Stomach (tissue), 4 donors: Measurements from ENCODE around the gene CFC1B.
"Not testable (repeated sequence)": the region's sequence is repeated elsewhere in the genome, so short reads cannot be mapped to it uniquely, and the experiment has no call there.

Source experiments
- CTCF ChIP-seq, 7 experiments: fragments of 450-650 bp in 4 of 7; fragments of 200-600 bp in 3 of 7; sonication (generic) in 3 of 7; IDR thresholded peaks; one replicate each; pipeline ENCODE4 v1.5.1; 2016 to 2019; ENCODE audit warnings: antibody characterized with exemption in 7 of 7, control low read depth in 2 of 7, mild to moderate bottlenecking in 1 of 7
- EP300 ChIP-seq: sonication (generic); formaldehyde crosslinking; IDR thresholded peaks from one replicate; pipeline ENCODE4 v1.6.1; 2017; ENCODE audit warnings: antibody characterized with exemption
- POLR2A ChIP-seq, 4 donors: fragments of 450-650 bp; IDR thresholded peaks; one replicate each; pipeline ENCODE4 v1.6.1; 2016; ENCODE audit warnings: antibody characterized with exemption in 4 of 4, control low read depth in 2 of 4, mild to moderate bottlenecking in 1 of 4, moderate library complexity in 1 of 4
- POLR2AphosphoS5 ChIP-seq, 3 donors: sonication (generic); formaldehyde crosslinking; IDR thresholded peaks; one replicate each; pipeline ENCODE4 v1.6.1; 2016; ENCODE audit warnings: antibody characterized with exemption in 3 of 3

GRCh38 chr2:130530212-130530611 lies 9.2 kb downstream of the CFC1B start:
- not testable (repeated sequence) for TF ChIP-seq CTCF (IDR thresholded peaks at IDR 0.05); POLR2AphosphoS5 (IDR thresholded peaks at IDR 0.05); POLR2A (IDR thresholded peaks at IDR 0.05); EP300
